ENCODE measurements around the gene GSTO2.

- TF ChIP-seq CTCF (tag by site-specific recombination; IDR thresholded peaks at IDR 0.05) (no peak), YY1 (tag by site-specific recombination; IDR thresholded peaks at IDR 0.05) (no peak)
Measured at GRCh38 chr10:104317269-104317710, 48.3 kb downstream of the GSTO2 start.
